LHCN-M2 (cell line): Measurements from ENCODE around the gene RHOU. TPM values are rescaled to one million over a fixed set of nuclear protein-coding genes. Genes with fewer than 3 reads are reported as not detected.

Experiments used
- DNase-seq: peaks from one replicate; pipeline ENCODE4 v3.0.0-alpha.2; 2012; ENCODE audit warnings: low read depth
- total RNA-seq: library from RNA; depleted of rRNA; stranded (reverse); fragments of >200 nt; gene quantifications from 2 replicates; pipeline ENCODE4 v1.2.3, GENCODE V29; 2014

Gene RHOU
- total RNA-seq, 1 experiment from 2014 or later, result 0.86 TPM

DNA sequence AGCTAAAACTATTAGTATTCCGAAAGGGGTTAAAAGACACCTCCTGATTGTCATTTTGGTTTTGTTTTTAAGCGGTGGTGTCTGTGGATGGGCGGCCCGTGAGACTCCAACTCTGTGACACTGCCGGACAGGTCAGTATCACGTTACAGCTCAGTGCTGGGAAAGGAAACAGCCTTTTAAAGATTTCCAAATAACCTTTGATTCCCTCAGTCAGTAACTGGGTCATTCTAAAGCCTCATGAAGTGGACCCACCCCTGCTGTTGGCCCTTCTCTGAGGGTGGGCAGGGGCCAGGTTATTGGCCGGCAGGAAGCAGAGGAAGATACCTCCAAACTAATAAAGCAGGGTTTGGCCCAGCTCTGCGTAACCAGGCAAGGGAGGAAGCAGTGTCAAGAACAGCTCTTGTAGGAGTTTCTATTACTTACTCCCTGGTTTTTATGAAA is 2.3 kb downstream of the RHOU start:
- DNase-seq, result no peak

DNA sequence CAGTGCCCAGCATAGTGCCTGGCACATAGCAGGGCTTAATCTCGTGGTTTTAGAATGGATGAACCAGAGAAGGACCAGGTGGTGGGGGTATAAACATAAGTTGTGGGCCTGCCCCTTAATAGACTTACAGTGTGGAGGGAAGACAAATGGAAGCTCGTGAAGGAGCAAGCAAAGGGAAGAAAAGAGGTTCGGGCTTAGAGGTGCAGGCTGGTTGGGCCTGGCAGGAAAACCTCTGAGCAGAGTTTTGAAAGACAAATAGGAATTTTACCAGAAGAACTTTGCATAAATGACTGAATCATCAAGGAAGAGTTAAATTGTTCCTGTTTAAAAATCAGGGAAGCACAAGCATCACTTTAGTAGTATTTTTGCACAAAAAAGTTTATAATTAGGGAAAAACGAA is 4.5 kb downstream of the RHOU start:
- no peak for DNase-seq

DNA sequence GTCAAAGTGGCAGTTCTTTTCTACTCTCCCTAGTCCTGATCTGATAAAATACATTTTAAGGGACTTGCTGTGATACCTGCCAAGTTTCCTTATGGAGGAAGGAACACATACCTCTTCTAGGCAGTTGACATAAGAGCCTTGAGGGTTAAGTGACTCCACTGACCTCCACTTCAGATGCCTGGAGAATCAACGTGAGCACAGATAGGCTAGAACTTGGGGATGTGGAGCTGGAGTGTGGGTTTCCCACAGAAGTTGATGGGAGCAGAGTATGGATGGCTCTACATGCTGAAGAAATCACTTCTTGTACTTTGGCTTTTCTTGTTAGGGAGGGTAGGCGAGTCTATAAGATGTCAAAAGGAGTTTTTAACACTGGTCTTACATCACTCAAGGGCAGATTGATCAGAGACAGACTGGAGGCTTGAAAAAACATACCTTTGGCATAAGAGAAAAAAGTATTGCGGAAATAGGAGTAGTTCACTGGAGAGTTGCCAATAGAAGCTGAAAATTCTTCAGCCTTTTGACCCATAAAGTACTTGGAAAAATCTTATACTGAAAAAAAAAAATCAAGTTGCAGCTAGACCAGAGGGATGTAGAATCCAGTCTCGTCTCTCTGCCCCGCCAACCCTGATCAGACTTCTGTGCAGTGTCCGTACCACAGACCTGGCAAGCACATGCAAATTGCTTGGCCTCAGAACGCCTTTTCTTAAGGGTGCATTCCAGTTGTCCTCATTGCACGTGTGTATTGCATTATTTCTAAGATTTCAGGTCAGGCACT is 5.5 kb downstream of the RHOU start:
- no peak for DNase-seq

DNA sequence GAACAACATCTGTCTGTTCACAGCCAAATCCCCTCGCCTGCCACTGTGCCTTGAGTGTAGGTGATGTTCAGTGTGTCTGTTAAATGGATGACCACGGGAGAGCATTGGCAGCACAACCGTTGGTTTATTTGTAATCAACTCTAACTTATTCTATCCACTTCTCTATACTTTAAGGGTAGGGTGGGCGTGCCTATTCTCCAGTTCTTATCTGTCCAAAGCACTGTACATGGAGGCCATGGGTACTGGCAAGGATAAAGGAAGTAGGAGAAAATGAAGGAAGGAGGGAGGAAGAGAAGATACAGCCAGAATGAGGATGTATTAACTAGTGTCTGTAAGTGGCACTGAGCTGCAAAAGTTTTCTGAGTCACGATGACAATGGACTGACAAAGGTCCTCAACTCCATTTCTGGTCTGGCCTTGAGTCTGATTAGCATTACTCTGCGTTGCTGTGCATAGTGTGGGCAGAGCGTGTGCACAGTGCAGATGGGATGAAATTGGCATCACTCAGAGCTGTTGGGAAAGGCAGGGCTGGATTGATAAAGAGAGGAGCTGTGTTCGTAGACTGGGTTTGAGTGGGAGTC is 7.1 kb downstream of the RHOU start:
- no peak for DNase-seq

DNA sequence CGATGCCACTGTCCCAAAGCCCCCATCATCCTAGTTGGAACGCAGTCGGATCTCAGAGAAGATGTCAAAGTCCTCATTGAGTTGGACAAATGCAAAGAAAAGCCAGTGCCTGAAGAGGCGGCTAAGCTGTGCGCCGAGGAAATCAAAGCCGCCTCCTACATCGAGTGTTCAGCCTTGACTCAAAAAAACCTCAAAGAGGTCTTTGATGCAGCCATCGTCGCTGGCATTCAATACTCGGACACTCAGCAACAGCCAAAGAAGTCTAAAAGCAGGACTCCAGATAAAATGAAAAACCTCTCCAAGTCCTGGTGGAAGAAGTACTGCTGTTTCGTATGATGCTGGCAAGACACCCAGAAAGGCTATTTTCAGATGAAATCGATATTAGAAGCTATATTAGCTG is 8.1 kb downstream of the RHOU start:
- DNase-seq, result no peak

DNA sequence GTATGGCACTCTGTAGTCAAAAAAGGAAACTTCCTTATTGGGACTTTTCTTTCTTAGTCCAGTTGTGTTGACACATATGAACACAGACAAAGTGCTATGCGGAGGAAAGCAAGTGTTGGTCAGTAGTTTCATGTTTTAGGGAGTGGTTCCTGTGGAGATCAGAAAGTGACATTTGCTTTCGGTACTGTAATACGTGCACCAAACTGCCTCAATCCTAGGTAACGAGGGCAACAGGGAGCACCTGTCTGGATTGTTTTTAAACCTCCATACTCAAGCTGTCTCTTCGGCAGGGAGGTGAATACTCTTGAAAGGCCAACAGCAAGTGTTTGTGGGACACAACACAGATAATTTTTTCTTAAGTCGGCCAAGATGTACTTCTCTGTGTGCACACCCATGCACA is 9.1 kb downstream of the RHOU start:
- no peak for DNase-seq

DNA sequence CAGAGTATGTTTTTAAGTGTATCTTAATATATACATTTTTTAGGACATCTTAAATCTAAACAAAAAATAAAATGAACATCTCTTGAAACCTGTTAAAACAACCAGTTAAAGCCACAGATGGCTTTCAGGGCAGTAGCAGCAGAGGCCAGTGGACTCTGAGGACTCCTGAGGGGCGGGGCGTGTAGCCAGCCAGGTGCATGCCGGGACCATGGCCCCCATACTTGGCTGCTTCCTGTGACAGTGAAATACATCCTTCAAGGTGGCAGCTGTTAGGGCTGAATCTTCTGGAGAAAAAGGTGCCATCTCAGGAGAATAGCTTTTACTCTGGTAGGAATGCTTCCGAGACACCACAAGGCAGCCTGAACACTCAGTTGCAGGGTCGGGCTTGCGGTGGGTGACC is 9.6 kb downstream of the RHOU start:
- DNase-seq, result no peak

DNA sequence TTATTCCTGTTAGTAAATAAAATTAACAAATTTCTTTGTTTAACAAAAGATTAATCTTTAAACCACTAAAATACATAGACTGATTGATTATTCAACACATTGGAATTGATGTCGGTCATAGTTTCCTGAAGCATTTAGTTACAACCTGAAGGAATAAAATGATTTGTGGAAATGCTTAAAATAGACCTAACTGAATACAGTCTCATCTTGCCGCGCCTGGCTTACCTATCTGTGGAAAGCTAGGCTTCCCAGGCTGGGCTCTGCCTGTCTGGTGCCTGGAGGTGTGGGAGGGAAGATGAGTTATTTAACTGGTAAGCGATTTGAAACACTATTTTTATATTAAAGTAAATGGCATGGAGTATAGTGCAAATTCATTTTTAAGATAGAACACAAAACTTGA is 10.2 kb downstream of the RHOU start:
- DNase-seq, result no peak

DNA sequence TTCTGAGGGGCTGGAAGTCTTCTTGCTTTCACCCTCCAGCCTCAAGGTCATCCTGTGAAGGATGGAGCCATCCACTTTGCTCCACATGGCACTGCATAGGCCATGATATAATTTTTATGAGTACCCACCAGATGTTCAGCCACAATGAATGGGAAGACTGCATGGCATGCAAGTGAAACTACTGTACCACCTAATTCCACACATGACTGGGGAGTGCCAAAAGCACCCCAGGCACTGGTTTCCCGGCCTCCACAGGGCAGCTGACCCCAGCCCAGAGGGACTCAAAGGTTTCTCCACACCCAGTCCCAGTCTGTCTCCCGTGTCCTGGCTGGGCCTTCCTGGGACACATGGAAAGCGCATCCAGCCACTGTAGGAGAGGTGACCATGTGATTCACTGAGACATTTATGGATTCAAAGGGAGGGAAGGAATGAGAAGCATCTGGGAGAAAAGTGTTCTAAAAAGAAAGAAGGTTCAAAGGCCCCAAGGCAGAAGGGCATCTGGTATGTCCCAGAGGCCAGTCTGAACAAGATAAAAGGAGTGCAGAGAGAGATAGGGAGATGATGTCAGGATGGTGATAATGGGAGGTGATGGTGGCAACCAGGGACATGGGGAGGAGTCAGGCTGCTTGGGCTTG is 12.1 kb downstream of the RHOU start:
- no peak for DNase-seq

DNA sequence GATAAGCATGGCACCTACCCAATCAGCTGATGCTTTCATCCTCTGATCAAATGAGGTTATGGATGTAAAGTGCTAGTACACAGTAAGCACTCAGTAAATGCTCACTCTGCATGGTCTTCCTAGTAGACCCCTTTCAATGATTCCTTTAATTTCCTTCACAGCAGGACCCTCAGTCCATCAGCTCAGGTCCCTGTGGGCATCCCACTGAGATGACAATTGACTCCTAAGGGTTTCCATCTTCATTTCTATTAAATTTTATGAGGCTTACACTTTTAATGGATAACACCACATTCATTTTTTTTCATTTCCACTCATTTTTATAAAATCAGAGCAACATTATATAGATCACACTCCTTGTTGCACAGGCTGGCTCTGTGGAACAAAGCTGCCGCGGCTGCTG is 12.8 kb downstream of the RHOU start:
- DNase-seq, result no peak

DNA sequence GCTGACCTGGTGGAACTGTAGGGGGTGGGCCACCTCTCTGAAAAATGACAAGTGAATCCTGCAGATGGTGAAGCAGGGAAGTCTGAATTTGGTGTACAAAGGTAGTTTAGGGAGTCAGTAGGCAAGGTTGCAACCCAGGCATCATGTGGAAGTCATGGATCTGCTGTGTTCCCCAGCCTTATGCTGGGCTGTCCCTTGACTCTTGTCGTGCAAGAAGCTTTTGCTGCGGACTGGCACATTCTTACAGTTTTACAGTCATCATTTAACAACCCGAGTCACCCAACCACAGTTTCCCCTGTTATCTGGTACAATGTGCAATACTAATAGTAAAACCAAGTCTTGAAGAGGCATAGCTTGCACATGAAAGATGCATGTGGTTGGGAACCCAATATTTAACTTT is 13.2 kb downstream of the RHOU start:
- DNase-seq, result no peak

DNA sequence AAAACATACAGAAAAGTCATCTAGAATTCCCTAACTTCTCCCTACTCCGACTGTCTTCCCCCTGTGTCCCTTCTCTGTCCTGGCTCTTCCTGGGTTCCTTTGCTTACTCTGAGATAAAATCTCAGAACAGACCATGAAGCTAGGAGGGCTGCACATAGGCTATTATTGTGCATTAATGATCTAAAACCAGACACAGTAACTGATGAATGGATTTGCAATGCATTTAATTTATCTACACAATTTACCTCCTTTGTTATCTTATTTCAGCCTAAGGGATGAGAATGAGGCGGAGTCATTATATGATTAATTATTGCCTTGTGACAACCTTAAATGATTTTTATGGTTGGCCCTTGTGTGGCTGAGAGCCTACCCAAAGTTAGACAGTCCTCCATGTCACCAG is 14.5 kb downstream of the RHOU start:
- no peak for DNase-seq

DNA sequence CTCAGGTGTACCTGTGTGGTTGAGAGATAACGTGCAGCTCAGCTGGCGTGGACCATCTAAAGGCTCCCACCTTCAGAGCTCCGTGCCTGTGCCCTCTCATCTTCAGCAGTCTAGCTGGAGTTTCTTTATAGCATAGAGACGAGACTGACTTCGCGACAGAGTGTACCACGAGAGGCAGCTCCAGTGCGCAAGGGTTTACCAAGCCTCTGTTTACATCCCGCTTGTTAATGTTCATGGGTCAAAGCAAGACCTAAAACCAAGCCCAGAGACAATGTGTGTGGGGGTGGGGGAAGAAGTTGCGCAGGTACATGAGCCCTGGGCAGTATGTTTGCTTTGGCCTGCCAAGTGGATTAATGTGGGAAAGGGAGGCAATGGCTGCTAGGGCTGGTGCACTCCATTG is 15.6 kb downstream of the RHOU start:
- no peak for DNase-seq

DNA sequence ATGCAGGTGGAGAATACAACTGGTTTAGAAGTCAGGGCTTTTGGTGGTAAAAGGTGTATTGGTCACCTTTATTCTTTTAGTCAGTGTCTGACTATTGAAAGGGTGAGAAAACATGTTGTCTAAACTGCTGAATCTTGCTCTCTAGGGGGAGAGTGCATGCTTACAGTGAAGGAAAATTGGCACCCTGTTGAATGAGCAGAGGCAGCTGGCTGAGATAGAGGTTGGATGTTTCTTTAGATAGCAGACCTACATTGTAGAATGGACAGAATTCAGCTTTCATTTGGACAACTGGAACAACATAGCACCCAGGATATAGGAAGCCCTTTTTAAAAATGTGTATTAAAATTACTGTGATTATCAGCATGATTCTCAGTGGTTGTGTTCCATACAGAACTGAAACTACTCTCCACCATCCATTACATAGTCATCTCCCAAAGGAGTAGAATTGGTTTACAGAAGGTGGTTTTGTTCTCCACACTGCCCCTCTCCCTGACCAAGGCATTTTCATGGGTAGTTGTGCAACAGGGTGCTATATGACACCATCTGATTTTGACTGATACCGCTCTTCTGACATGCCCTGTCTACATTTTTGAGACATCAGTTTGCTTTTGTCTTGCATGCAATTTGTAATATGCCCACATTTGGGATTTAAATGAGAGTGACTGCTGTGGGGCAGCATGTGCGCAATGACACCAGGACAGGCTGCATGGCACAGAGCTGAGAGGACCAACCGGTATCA is 16.2 kb downstream of the RHOU start:
- DNase-seq, result no peak

DNA sequence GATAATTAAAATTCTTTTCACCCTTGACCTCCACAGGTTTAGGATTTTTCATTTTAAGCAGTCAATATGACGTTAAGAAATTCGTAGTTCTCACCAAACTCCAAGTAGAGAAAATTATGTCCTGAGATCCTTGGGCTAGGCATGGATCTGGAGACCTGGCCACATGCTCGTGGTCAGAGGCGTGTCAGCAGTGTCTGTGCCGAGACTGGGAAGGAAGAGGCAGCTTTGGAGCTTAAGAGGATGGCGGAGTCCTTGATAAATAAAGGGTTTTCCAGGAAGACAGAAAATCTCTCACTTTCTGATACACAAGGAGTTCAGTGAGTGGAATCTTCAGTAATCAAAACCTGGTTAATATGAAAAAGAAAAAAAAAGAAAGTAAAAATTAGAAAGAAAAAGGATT is 17.0 kb downstream of the RHOU start:
- no peak for DNase-seq

DNA sequence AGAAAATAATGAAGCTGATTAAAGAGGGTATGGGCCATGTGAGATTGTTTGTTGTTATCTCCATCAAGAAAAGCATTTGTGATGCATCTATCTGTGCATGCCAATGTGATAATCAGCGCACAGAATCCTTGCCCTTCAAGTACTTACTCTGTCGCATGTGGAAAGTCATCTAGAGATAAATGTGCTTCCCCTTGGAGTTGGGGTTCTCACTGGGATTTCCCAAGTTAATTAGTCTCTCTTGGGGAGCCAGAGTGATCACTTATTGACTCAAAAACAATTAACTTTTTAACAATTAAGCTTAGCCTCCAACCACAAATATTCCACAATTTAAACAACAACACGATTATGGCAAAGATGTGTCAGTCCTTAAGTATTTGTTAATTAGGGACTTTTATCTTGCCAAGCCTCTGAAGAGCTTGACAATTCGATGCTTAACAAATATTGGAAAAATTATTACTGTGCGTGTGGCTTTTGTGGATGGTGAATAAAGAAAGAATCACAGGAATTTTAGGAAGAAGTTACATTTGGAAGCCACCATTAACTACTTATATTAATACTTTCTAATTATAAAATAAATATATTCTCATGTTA is 17.5 kb downstream of the RHOU start:
- no peak for DNase-seq

DNA sequence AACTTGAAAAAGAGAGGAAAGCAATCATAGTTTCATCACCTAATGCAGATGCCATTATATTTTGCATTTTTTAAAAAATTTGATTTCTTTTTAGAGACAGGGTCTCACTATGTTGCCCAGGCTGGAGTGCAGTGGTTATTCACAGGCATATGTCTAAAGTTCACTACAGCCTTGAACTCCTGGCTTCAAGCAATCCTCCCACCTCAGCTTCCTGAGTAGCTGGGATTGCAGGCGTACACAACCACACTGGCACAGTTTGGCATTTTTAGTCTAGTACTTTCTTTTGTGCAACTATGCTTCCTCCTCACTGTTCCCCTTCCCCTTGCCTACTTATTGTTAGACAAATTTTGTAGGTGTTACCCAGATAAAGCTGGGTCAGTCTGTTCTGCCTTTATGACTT is 18.0 kb downstream of the RHOU start:
- DNase-seq, result no peak

DNA sequence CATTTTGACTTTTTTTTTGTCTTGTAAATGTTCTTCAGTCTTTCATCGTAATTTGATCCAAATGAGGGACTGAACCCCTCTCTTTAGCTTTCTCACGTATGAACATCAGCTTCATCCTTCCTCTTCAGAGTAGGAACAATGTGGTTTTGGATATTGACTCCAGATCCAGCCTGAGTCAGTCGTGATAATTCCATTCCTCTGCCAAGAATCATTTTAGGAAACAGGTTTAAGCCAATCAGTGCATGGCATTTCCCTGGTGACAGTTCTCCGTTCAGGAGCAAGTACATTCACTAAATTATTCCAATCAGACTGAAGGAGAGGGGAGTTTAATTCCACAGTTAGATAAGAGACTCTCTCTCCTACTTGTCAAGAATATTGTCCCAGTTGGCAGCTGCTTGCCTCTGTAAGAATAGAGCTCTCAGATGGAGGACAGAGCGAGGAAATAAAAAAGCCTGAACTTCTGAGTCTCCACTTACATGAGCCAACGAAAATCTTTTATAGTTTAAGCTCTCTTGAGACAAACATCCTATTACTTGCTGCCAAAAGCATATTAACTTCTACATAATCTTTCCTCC is 18.6 kb downstream of the RHOU start:
- DNase-seq, result no peak

DNA sequence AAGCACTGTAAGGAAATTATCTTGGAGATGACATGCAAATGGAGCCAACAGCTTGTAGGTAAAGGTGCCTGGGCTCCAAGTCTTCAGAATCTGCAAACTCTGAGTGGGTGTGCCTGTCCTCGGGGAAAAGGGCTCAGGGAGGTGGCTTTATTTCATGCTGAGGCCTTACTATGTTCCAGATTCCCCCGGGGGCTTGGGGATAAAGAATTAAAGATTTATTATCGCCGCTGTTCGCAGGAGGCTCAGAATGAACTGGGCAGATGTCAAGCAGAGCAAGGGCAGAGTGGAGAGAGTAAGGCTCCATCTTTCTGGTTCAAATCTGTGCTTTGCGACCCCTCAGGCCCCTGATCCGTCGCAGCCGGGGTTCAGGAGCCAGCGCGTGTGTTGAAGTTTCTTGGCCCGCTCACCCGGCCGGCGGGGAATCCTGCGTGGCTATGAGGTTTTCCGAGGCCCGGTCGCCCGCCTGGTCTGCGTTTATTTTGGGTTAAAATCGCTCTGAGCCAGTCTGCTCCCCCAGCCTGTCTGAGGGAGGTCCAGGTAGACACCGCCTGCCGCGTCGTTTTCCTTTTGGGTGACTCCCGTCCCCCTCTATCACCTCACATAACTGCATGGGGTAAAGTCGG is 19.5 kb downstream of the RHOU start:
- DNase-seq, result no peak

DNA sequence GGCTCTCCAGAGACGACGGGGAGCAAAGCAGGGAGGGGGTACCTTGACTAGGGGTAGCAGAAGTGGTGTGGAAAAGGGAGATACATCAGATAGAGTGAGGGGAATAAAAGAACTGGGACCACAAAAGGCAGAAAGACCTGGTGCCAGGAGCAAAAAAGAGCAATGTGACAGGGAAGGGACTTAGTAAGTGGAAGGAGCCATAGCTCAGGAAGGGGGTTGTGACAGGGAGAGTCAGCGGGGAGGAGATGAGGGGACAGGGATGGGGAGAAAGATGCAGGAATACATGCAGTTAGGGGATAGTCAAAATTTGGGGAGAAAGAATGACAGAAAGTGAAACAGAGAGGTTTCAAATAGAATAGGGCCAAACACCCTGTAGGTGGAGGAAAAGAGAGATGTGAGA is 20.5 kb downstream of the RHOU start:
- DNase-seq, result no peak

DNA sequence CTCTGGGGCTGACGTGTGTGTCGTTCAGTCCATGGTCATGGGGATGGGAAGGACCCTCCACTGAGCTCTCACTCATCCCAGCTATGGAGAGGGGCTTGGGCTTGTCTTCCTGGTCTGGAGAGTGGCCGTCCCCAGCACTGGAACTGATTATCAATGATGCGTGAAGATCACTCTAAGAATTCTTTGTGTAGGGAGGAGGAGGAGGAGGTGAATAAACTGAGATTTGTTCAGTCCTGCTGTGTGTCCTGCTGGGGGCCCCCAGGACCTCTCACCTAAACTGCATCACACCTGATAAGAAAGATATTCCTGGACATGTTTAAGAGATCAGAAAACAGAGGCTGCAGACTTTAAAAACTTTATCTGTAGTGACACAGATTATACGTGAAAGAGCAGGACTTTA is 21.2 kb downstream of the RHOU start:
- DNase-seq, result no peak
